ENCODE data around the gene KHDRBS2.

KHDRBS2 gene

GRCh38 chr6:62202078-62202477, 83.9 kb downstream of the KHDRBS2 start:
- no peak overlapping the region for H3K4me2 ChIP-seq (ENCODE audit: low read length, poor library complexity, severe bottlenecking)
- no peak overlapping the region for H3K9ac ChIP-seq (ENCODE audit: low read length)
- H3K36me3 ChIP-seq (ENCODE audit: control insufficient read depth in 1 of 2, insufficient read depth in 2 of 2, low read depth in 1 of 2, low read length in 2 of 2) = no peaks in the 10 kb centered on the region
- H3K79me1 ChIP-seq (replicated peaks; ENCODE audit: low read length, poor library complexity, severe bottlenecking) = no peaks in the 10 kb centered on the region
- no peaks in the 10 kb centered on the region for H3K27me3 ChIP-seq (ENCODE audit: control insufficient read depth in 1 of 2, insufficient read depth in 1 of 2, low read length in 2 of 2)
- H3K23ac ChIP-seq (ENCODE audit: low read length in 2 of 2) = no peak overlapping the region
- no CpG with 5 or more reads among the region's 1 CpG for WGBS
- no peak overlapping the region for H3K27ac ChIP-seq (ENCODE audit: low read length, poor library complexity, severe bottlenecking)
- no peaks in the 10 kb centered on the region for H3K4me1 ChIP-seq (ENCODE audit: control insufficient read depth, insufficient read depth, low read depth, low read length)
- no peak overlapping the region for H2BK120ac ChIP-seq (ENCODE audit: low read depth, low read length)
- no peak overlapping the region for H3K14ac ChIP-seq (ENCODE audit: low read length in 2 of 2)
- peaks cover 3% of the 10 kb centered on the region for H3K9me3 ChIP-seq (ENCODE audit: control insufficient read depth, low read length)
- H4K91ac ChIP-seq (ENCODE audit: low read length) = no peak overlapping the region
- no peak overlapping the region for H2BK5ac ChIP-seq (ENCODE audit: low read depth, low read length, poor library complexity, severe bottlenecking)
- no peak overlapping the region for H2BK15ac ChIP-seq (ENCODE audit: low read depth, poor library complexity, severe bottlenecking)
- no peak overlapping the region for H2BK12ac ChIP-seq (ENCODE audit: low read length in 2 of 2)
- H4K8ac ChIP-seq (ENCODE audit: low read length) = no peak overlapping the region
- H3K4me3 ChIP-seq (ENCODE audit: insufficient read depth in 1 of 2, low read depth in 1 of 2, low read length in 2 of 2) = no peak overlapping the region
- no peak for DNase-seq
- H2AFZ ChIP-seq (ENCODE audit: low read depth, low read length) = no peak overlapping the region
- no peak overlapping the region for H3K4ac ChIP-seq (ENCODE audit: low read depth in 1 of 2, low read length in 2 of 2)
- no peak overlapping the region for H2AK5ac ChIP-seq (ENCODE audit: low read length, severe bottlenecking)
- no peak overlapping the region for H3K18ac ChIP-seq (ENCODE audit: low read depth in 1 of 2, low read length in 2 of 2)

DNA sequence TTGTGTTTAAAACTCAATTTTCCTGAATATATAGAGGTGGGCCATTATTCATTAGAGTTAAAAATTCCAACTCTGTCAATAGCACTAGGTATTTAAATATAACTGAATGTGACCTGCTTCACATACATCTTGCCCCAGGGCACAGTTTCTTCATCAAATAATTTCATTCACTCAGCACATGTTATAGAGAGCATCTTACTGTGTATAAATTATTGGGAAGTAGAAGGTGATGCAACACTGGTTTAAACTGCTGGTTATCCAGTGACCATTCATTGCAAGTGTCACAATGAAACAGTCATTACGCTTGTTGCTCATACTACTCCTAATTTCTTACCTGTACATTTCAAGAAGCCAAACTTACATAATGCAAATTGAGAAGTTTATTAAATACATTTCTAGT, 93.4 kb downstream of the KHDRBS2 start:
- Histone ChIP-seq H3K18ac (ENCODE audit: low read depth in 1 of 2, low read length in 2 of 2) (no peak overlapping the region), H3K27me3 (ENCODE audit: control insufficient read depth in 1 of 2, insufficient read depth in 1 of 2, low read length in 2 of 2) (no peaks in the 10 kb centered on the region), H3K9me3 (ENCODE audit: control insufficient read depth, low read length) (peaks cover 16% of the 10 kb centered on the region)

GRCh38 chr6:62175195-62175594, 110.8 kb downstream of the KHDRBS2 start:
- Histone ChIP-seq H3K23ac (ENCODE audit: low read length in 2 of 2) (no peak overlapping the region), H2BK120ac (ENCODE audit: low read depth, low read length) (no peak overlapping the region)

More for the DNA sequence above, 93.4 kb downstream of the KHDRBS2 start:
- no peak overlapping the region for H2AK5ac ChIP-seq (ENCODE audit: low read length, severe bottlenecking)
- H4K91ac ChIP-seq (ENCODE audit: low read length) = no peak overlapping the region
- H3K9ac ChIP-seq (ENCODE audit: low read length) = no peak overlapping the region
- no peak overlapping the region for H3K27ac ChIP-seq (ENCODE audit: low read length, poor library complexity, severe bottlenecking)
- no peaks in the 10 kb centered on the region for H3K36me3 ChIP-seq (ENCODE audit: control insufficient read depth in 1 of 2, insufficient read depth in 2 of 2, low read depth in 1 of 2, low read length in 2 of 2)
- H3K4ac ChIP-seq (ENCODE audit: low read depth in 1 of 2, low read length in 2 of 2) = no peak overlapping the region
- H2BK120ac ChIP-seq (ENCODE audit: low read depth, low read length) = no peak overlapping the region
- H2AFZ ChIP-seq (ENCODE audit: low read depth, low read length) = no peak overlapping the region
- H3K23ac ChIP-seq (ENCODE audit: low read length in 2 of 2) = no peak overlapping the region
- H2BK15ac ChIP-seq (ENCODE audit: low read depth, poor library complexity, severe bottlenecking) = no peak overlapping the region
- H3K14ac ChIP-seq (ENCODE audit: low read length in 2 of 2) = no peak overlapping the region
- no peak overlapping the region for H2BK5ac ChIP-seq (ENCODE audit: low read depth, low read length, poor library complexity, severe bottlenecking)
- no peak overlapping the region for H2BK12ac ChIP-seq (ENCODE audit: low read length in 2 of 2)
- no peaks in the 10 kb centered on the region for H3K4me1 ChIP-seq (ENCODE audit: control insufficient read depth, insufficient read depth, low read depth, low read length)
- no peak for DNase-seq
- H3K4me3 ChIP-seq (ENCODE audit: insufficient read depth in 1 of 2, low read depth in 1 of 2, low read length in 2 of 2) = no peak overlapping the region
- no peak overlapping the region for H3K4me2 ChIP-seq (ENCODE audit: low read length, poor library complexity, severe bottlenecking)
- WGBS = no CpG with 5 or more reads among the region's 1 CpG
- H4K8ac ChIP-seq (ENCODE audit: low read length) = no peak overlapping the region
- H3K79me1 ChIP-seq (replicated peaks; ENCODE audit: low read length, poor library complexity, severe bottlenecking) = no peaks in the 10 kb centered on the region

GRCh38 chr6:62174548-62174947, 111.5 kb downstream of the KHDRBS2 start:
- Histone ChIP-seq H2BK12ac (ENCODE audit: low read length in 2 of 2) (no peak overlapping the region), H3K27ac (ENCODE audit: low read length, poor library complexity, severe bottlenecking) (no peak overlapping the region), H3K4me1 (ENCODE audit: control insufficient read depth, insufficient read depth, low read depth, low read length) (no peaks in the 10 kb centered on the region), H3K4ac (ENCODE audit: low read depth in 1 of 2, low read length in 2 of 2) (no peak overlapping the region), H3K27me3 (ENCODE audit: control insufficient read depth in 1 of 2, insufficient read depth in 1 of 2, low read length in 2 of 2) (no peaks in the 10 kb centered on the region), H3K9me3 (ENCODE audit: control insufficient read depth, low read length) (no peaks in the 10 kb centered on the region), H3K4me2 (ENCODE audit: low read length, poor library complexity, severe bottlenecking) (no peak overlapping the region), H2BK5ac (ENCODE audit: low read depth, low read length, poor library complexity, severe bottlenecking) (no peak overlapping the region), H2AK5ac (ENCODE audit: low read length, severe bottlenecking) (no peak overlapping the region), H3K79me1 (replicated peaks; ENCODE audit: low read length, poor library complexity, severe bottlenecking) (no peaks in the 10 kb centered on the region), H3K9ac (ENCODE audit: low read length) (no peak overlapping the region), H2BK15ac (ENCODE audit: low read depth, poor library complexity, severe bottlenecking) (no peak overlapping the region), H3K4me3 (ENCODE audit: insufficient read depth in 1 of 2, low read depth in 1 of 2, low read length in 2 of 2) (no peak overlapping the region), H3K18ac (ENCODE audit: low read depth in 1 of 2, low read length in 2 of 2) (no peak overlapping the region), H2AFZ (ENCODE audit: low read depth, low read length) (no peak overlapping the region), H3K14ac (ENCODE audit: low read length in 2 of 2) (no peak overlapping the region), H3K23ac (ENCODE audit: low read length in 2 of 2) (no peak overlapping the region), H2BK120ac (ENCODE audit: low read depth, low read length) (no peak overlapping the region), H3K36me3 (ENCODE audit: control insufficient read depth in 1 of 2, insufficient read depth in 2 of 2, low read depth in 1 of 2, low read length in 2 of 2) (no peaks in the 10 kb centered on the region), H4K91ac (ENCODE audit: low read length) (no peak overlapping the region), H4K8ac (ENCODE audit: low read length) (no peak overlapping the region)
- no peak for DNase-seq

More at GRCh38 chr6:62175195-62175594, 110.8 kb downstream of the KHDRBS2 start:
- H3K27me3 ChIP-seq (ENCODE audit: control insufficient read depth in 1 of 2, insufficient read depth in 1 of 2, low read length in 2 of 2) = no peaks in the 10 kb centered on the region
- no CpG with 5 or more reads among the region's 1 CpG for WGBS
- no peak overlapping the region for H2BK15ac ChIP-seq (ENCODE audit: low read depth, poor library complexity, severe bottlenecking)
- H3K18ac ChIP-seq (ENCODE audit: low read depth in 1 of 2, low read length in 2 of 2) = no peak overlapping the region
- no peak overlapping the region for H2BK5ac ChIP-seq (ENCODE audit: low read depth, low read length, poor library complexity, severe bottlenecking)
- H4K8ac ChIP-seq (ENCODE audit: low read length) = no peak overlapping the region
- H3K9ac ChIP-seq (ENCODE audit: low read length) = no peak overlapping the region
- H3K36me3 ChIP-seq (ENCODE audit: control insufficient read depth in 1 of 2, insufficient read depth in 2 of 2, low read depth in 1 of 2, low read length in 2 of 2) = no peaks in the 10 kb centered on the region
- H2AFZ ChIP-seq (ENCODE audit: low read depth, low read length) = no peak overlapping the region
- H3K4me2 ChIP-seq (ENCODE audit: low read length, poor library complexity, severe bottlenecking) = no peak overlapping the region
- no peak overlapping the region for H2AK5ac ChIP-seq (ENCODE audit: low read length, severe bottlenecking)
- H3K4ac ChIP-seq (ENCODE audit: low read depth in 1 of 2, low read length in 2 of 2) = no peak overlapping the region
- H3K27ac ChIP-seq (ENCODE audit: low read length, poor library complexity, severe bottlenecking) = no peak overlapping the region
- H3K9me3 ChIP-seq (ENCODE audit: control insufficient read depth, low read length) = no peaks in the 10 kb centered on the region
- no peak overlapping the region for H3K14ac ChIP-seq (ENCODE audit: low read length in 2 of 2)
- H2BK12ac ChIP-seq (ENCODE audit: low read length in 2 of 2) = no peak overlapping the region
- DNase-seq = no peak
- no peaks in the 10 kb centered on the region for H3K79me1 ChIP-seq (replicated peaks; ENCODE audit: low read length, poor library complexity, severe bottlenecking)
- no peak overlapping the region for H4K91ac ChIP-seq (ENCODE audit: low read length)
- no peak overlapping the region for H3K4me3 ChIP-seq (ENCODE audit: insufficient read depth in 1 of 2, low read depth in 1 of 2, low read length in 2 of 2)
- H3K4me1 ChIP-seq (ENCODE audit: control insufficient read depth, insufficient read depth, low read depth, low read length) = no peaks in the 10 kb centered on the region

Measured in mesenchymal stem cell (in vitro differentiated cells and primary cell).